ENCODE results near the gene PGC. TPM values are rescaled to one million over a fixed set of nuclear protein-coding genes. Genes with fewer than 3 reads are reported as not detected.

The PGC gene
- total RNA-seq, 1 experiment from 2014 or later, result 0.63 TPM

- ATAC-seq, result no peak
- POLR2A ChIA-PET, result no interaction called here
- CTCF ChIA-PET, result interaction anchor here (0.8 to 2.1 kb wide), 6 partner anchors 8 to 59 kb away, joined by 3 to 6 read pairs (median 4); partner anchors contain the start of gene TOMM6
- no peak for DNase-seq (ENCODE audit: low spot score)
- Mint-ChIP-seq H3K4me1 (peaks cover 51% of the 10 kb centered on the region), H3K27ac (no peak overlapping the region), H3K4me3 (no peak overlapping the region), H3K27me3 (ENCODE audit: low read depth) (peaks cover 14% of the 10 kb centered on the region), H3K36me3 (no peaks in the 10 kb centered on the region), H3K9me3 (no peaks in the 10 kb centered on the region)
- TF ChIP-seq MYBL2 (CRISPR knock-in tag; IDR thresholded peaks at IDR 0.05) (no peak), ZMAT4 (CRISPR knock-in tag; IDR thresholded peaks at IDR 0.05) (no peak), ATF6 (CRISPR knock-in tag; IDR thresholded peaks at IDR 0.05) (no peak), FOXP4 (CRISPR knock-in tag; IDR thresholded peaks at IDR 0.05) (no peak), ZNF317 (CRISPR knock-in tag; IDR thresholded peaks at IDR 0.05; ENCODE audit: borderline replicate concordance, low read depth) (no peak), PREB (CRISPR knock-in tag; IDR thresholded peaks at IDR 0.05; ENCODE audit: borderline replicate concordance) (no peak), NR3C1 (CRISPR knock-in tag; conservative IDR thresholded peaks at IDR 0.05; ENCODE audit: low read depth) (no peak), ARID4B (CRISPR knock-in tag; IDR thresholded peaks at IDR 0.05; ENCODE audit: borderline replicate concordance) (no peak), NR2C2 (CRISPR knock-in tag; IDR thresholded peaks at IDR 0.05) (no peak), TP53 (CRISPR knock-in tag; IDR thresholded peaks at IDR 0.05) (no peak), ZNF232 (CRISPR knock-in tag; IDR thresholded peaks at IDR 0.05) (no peak), E2F1 (CRISPR knock-in tag; IDR thresholded peaks at IDR 0.05) (no peak), ZNF532 (CRISPR knock-in tag; IDR thresholded peaks at IDR 0.05; ENCODE audit: borderline replicate concordance) (no peak), ZBTB43 (CRISPR knock-in tag; IDR thresholded peaks at IDR 0.05) (no peak), ZNF219 (CRISPR knock-in tag; IDR thresholded peaks at IDR 0.05; ENCODE audit: borderline replicate concordance) (no peak), ATF2 (CRISPR knock-in tag; IDR thresholded peaks at IDR 0.05; ENCODE audit: borderline replicate concordance, low read depth) (no peak)
Observed at GRCh38 chr6:41728073-41728936, 18.9 kb downstream of the PGC start.
